Measurements from ENCODE around the gene HGS.
A peak's percentile ranks its signal among the peaks of the same experiment; 100 is the strongest.
"Not testable (repeated sequence)": the region's sequence is repeated elsewhere in the genome, so short reads cannot be mapped to it uniquely, and the experiment has no call there.

Gene HGS

DNA sequence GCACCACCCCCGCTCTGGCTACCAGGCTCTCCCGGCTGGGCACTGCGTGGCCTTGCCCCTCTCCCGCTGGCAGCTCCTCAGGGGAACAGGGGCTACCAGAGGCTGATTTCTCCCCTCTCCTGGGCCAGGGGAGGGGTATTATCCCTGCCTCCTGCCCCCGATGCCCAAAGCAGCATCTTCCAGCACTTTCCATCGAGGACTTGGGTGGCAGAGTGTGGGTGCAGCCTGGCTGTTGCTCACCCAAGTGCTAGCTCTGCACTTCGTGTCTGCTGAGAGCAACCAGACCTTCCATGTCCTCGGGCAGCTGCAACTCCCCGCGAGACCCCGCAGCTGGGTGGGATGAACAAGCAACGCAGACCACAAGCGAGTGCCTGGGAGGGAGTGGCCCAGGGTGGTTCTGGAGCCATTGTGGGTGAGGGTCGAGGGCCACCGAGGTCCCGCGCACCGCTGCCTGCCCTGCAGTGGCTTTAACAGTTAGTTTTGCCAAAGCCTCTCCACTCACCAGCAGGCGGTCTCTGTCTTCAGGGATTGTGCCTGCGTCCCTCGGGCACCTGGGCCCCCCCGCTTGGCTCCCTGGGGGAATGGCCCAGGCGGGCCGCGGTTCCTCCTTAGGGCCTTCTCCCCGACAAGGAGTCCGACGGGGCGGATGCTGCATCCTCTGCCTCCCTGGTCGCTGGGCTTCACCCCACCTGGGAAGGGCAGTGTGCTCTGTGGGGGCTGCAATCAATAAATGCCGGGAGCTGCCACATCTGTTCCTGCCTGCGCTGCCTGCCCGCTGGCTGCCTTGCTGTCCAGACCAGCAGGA is 36.7 kb downstream of the HGS start:
- no peak for DNase-seq

- no peak for DNase-seq
Measured at GRCh38 chr17:81722184-81723120, 38.6 kb downstream of the HGS start.

DNA sequence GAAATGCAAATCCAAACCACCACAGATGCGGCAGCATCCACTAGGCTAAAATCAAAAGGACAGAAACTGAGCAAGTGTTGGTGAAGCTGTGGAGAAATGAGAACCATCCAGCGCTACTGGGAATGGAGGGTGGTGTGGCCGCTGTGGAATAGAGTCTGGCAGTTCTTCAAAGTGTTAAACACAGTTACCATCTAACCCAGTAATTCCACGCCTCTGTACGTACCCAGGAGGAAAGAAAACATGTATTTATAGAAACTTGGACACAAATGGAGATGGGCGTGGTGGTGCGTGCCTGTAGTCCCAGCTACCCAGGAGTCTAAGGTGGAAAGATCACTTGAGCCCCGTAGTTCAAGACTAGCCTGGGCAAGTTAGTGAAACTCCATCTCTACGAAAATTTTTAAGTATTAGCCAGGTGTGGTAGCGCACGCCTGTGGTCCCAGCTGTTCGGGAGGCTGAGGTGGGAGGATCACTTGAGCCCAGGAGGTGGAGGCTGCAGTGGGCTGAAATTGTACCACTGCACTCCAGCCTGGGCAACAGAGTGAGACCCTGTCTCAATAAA is 39.9 kb downstream of the HGS start:
- DNase-seq: no peak

DNA sequence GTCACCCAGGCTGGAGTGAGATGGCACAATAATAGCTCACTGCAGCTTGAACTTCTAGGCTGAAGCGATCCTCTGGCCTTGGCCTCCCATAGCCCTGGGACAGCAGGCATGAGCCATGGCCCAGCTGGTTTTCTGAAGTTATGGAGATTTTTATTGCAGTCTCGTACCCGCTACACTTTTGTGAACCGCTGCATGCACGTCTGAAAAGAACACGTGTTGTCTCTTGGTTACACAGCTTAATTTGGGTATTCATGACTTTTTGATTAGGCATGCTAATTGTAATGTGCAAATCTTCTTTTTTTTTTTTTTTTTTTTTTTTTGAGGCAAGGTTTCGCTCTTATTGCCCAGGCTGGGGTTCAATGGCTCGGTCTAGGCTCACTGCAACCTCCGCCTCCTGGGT is 41.6 kb downstream of the HGS start:
- DNase-seq: no peak

- no peak for DNase-seq
Measured at GRCh38 chr17:81726004-81726403, 42.2 kb downstream of the HGS start.

DNA sequence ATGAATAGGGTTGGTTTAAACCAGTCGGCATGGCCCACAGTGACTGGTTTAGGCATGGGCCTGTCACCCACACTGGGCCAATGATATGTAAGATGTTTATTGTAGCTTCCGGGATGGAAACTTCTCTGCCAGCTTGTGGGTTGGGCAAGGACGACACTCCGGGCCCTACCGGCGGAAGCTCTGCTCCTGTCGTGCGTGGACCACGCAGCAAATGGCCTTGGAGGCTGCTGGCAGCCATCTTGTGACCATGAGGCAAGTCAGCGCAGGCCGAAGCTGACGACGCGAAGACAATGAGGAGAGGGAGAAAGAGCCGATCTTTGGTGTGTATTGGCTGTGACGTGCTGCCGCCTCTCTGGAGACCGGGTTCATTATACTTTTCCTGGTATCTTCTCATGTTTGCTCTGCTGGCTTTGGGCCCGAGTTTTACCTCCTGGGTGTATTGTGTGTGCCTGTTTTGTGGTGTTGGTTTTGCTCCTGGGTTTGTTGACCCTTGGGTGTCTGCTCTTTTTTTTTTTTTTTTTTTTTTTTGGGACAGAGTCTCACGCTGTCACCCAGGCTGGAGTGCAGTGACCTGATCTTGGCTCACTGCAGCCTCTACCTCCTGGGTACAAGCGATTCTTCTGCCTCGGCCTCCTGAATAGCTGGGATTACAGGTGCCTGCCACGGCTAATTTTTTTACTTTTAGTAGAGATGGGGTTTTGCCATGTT is 43.7 kb downstream of the HGS start:
- no peak for DNase-seq

DNA sequence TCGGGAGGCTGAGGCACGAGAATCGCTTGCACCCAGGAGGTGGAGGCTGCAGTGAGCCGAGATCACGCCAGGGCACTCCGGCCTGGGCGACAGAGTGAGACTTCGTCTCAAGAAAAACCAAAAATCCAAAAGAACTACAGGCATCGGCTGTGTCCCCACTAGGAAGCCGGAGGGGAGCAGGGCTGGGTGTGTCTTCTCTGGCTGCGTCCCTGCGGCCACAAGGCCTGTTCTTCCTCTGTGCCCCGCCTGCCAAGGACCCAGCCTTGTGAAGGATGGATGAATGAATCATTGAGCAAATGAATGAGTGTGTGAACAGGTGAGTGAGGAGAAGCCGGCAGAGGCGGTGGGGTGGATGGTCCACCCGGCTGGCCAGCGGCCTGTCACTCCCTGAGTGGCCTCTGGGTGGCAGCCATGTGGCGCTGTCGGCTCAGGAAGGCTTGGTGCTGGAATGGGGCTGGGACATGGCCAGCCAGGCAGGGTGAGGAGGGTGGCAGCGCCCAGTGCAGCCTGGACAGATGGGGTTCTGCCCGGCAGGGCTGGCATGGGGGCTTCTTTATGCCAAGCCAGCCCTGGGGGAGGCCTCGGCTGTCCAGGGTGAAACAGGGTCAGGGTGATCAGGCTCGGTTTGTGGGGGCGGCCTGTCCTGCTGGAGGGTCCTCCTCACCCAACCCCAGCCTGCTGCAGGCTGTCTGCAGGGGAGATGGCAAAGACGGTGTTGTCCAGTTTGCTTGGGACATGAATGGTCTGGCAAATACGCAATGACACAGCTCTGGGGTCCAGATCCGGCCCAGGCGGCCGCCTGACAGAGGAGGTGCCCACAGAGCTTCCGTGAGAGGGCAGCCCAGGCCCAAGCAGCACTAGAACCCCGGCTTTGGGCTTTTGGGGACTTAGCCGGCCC is 49.9 kb downstream of the HGS start:
- peak in 3 of 4 experiments; percentile 28 to 45 (median 28) for DNase-seq

- no peak for DNase-seq
Measured at GRCh38 chr17:81734405-81735263, 50.8 kb downstream of the HGS start.

DNA sequence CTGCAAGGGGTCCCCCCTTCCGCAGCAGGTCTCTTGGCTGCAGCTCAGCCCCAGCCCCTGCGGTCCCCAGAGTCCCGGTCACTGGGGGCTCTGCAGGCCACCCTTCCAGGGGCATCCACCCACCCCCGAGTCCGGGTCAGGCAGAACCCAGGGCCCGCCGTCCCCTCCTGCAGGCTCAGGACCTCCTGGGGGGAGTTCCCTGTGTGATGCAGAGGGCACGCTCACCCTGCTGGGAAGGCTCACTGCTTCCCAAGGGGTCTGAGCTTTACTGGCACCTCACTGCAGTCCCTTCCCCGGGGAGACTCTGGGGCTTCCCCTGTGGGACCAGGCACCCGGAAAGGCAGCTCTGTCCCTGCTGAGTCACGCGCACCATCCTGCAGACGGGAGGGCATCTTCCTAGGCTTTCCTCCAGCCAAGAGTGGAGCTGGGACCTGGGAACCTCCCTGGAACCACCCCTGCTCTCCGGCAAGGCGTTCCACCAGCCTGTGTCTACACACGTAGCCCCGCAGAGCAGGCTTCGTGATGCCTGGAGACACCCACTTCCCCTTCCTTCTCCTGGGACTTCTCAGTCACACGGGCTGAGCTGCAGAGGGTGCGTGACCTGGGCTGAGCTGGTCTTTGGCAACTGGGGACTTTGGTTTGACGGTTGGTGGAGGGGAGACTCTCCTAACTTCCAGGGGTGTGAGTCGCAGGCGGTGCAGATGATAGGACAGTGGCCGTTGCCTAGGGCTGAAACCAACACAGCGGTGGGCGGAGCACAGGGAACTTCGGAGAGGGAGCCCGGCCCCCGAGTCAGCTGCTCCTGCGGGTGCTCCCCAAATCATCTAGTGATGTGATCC is 51.7 kb downstream of the HGS start:
- no peak for DNase-seq

DNA sequence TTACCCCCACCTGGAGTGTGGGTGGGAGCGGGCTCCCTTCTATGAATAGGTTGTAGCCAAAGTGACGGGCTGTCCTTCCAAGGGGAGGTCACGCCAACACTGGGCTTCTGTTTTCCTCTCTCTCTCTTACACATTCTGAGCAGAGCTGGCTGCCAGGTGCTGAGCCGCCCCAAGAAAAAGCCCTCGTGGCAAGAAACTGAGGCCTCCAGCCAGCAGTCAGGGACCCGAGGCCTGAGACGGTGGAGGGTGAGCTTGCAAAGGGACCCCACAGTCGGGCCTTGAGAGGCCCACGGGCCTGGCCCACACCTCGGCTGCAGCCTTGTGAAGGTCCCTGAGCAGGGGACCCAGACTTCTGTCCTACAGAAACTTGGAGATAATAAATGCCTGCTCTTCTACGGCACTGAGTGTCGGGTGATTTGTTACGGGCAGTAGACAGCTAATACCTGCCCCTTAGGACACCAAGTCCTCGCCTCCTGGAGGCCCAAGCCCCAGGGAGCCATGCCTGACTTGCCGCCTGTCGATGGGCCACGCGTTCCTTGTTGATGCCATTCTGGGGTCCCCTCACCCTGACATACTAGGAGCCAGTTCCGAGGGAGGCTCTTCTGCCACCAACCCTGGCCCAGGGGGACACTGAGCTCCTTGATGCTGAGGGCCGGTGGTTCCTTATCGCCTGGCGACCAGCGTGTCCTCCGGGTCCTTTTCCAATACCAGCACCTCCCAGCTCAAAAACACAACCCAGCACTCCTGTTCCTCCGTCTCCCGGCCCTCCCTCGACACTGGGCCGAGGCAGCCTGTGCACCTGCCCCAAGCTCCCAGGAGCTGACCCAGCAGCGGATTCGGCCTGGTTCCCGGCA is 54.4 kb downstream of the HGS start:
- no peak for DNase-seq

GRCh38 chr17:81738801-81739393 is 55.1 kb downstream of the HGS start:
- DNase-seq: no peak

- DNase-seq: not testable (repeated sequence)
Measured at GRCh38 chr17:81739593-81739992, 55.8 kb downstream of the HGS start.

DNA sequence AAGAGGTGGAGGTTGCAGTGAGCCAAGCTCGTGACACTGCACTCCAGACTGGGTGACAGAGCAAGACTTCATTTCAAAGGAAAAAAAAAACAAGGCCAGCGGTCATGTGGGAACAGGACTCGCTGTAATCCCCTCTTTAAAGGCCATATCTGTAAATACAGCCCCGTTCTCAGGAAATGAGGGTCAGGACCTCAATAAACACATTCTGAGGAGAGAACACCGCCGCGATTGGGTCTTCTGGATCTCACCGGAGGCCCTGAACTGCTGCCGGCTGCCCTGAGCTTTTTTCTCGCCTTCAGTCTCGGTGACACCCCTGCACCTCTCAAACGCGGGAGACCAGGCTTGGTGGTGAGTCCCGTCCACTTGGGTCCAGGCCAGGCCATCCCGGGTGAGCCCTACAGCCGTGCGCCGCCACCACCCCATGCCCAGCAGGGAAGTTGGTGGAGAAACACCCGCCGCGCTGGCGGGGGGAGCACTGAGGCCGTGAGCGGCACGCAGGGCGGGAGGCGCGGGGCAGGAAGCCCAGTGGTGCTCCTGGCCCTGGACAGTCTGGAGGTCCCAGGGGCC is 56.7 kb downstream of the HGS start:
- no peak for DNase-seq

DNA sequence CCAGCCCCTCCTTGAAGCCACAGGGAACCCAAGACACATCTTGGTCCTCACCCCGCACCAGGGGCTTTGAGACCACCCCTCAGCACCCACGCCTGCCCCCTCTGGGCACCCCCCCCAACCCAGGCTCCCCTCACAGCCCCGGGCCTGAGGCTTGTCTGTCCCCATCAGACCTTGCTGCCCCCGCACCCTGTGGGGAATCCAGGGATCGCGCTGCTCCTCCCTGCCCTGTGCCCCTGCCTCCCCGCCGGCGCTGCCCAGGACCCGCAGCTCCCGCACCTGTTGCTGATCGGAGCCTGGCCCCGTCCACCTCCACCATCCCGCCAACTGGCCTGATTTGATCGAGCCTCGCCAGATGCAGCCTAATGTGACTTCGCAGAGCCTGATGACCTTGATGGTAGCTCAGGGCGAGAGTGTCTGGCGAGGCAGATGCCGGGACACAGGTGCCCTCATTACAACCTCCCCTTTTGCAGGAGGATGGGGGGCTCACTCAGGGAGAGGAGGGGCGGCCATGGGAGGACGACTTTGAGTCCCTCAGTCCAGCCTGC is 57.3 kb downstream of the HGS start:
- DNase-seq: no peak

- DNase-seq: no peak
Measured at GRCh38 chr17:81741594-81742452, 58.0 kb downstream of the HGS start.

Measured in activated naive CD4-positive, alpha-beta T cell (primary cell).